ENCODE measurements around the gene ITGB7. TPM values are rescaled to one million over a fixed set of nuclear protein-coding genes. Genes with fewer than 3 reads are reported as not detected.
A peak's percentile ranks its signal among the peaks of the same experiment; 100 is the strongest.

Gene ITGB7
- total and polyA plus RNA-seq, 9 of the 15 experiments (the other 6 are each of a cell fraction or from before 2014, with no cell fraction given), result 0.06 to 2.0 (median 0.67) TPM

GRCh38 chr12:53219292-53219955 is 12.4 kb upstream of the ITGB7 start (continued):
- TF ChIP-seq TRIM25 (IDR thresholded peaks at IDR 0.05; ENCODE audit: borderline replicate concordance) (no peak), KDM5B (IDR thresholded peaks at IDR 0.05; ENCODE audit: insufficient replicate concordance, low read depth, low read length) (peak; percentile 52), RBM39 (optimal IDR thresholded peaks at IDR 0.05; ENCODE audit: low read depth, low read length) (no peak), BRCA1 (IDR thresholded peaks at IDR 0.05) (no peak), BRCA1 (CRISPR knock-in tag; IDR thresholded peaks at IDR 0.05) (no peak), STAT5B (CRISPR knock-in tag; IDR thresholded peaks at IDR 0.05) (no peak), ZNF143 (CRISPR knock-in tag; IDR thresholded peaks at IDR 0.05) (no peak), TRIM24 (IDR thresholded peaks at IDR 0.05) (no peak), TCF7 (IDR thresholded peaks at IDR 0.05; ENCODE audit: borderline replicate concordance) (no peak), ELF2 (CRISPR knock-in tag; IDR thresholded peaks at IDR 0.05) (no peak), ARID2 (IDR thresholded peaks at IDR 0.05) (no peak), CBX3 (IDR thresholded peaks at IDR 0.05; ENCODE audit: borderline replicate concordance in 1 of 2, low read length in 2 of 2) (no peak), TEAD4 (IDR thresholded peaks at IDR 0.05; ENCODE audit: low read length) (0 out of 2 replicates have a peak, but pooled peaks have one; percentile 2), TEAD4 (CRISPR knock-in tag; IDR thresholded peaks at IDR 0.05; ENCODE audit: borderline replicate concordance) (no peak), YY1 (IDR thresholded peaks at IDR 0.05; ENCODE audit: borderline replicate concordance in 1 of 3, control insufficient read depth in 1 of 3, extremely low read depth in 1 of 3, insufficient read depth in 3 of 3, insufficient read length in 1 of 3, insufficient replicate concordance in 2 of 3, low read depth in 1 of 3, low read length in 2 of 3) (no peak), ARID4B (CRISPR knock-in tag; IDR thresholded peaks at IDR 0.05) (peak; percentile 14; the same call in 1 of the 2 replicates), ZNF785 (CRISPR knock-in tag; IDR thresholded peaks at IDR 0.05) (no peak), SLC30A9 (CRISPR knock-in tag; IDR thresholded peaks at IDR 0.05) (no peak), TAF7 (tag; IDR thresholded peaks at IDR 0.05) (no peak), TAL1 (IDR thresholded peaks at IDR 0.05) (no peak), ZBTB17 (CRISPR knock-in tag; IDR thresholded peaks at IDR 0.05) (no peak), NCOA2 (IDR thresholded peaks at IDR 0.05; ENCODE audit: partially characterized antibody in 2 of 2) (no peak), ZFP1 (CRISPR knock-in tag; IDR thresholded peaks at IDR 0.05) (no peak), KDM1A (IDR thresholded peaks at IDR 0.05) (peak in 1 of 2 experiments; percentile 40; a peak in 2 of 4 replicates), CREM (IDR thresholded peaks at IDR 0.05; ENCODE audit: low read depth) (no peak), TRIM28 (IDR thresholded peaks at IDR 0.05) (no peak)
